ENCODE results near the gene CPA4. TPM values are rescaled to one million over a fixed set of nuclear protein-coding genes. Genes with fewer than 3 reads are reported as not detected.

Gene CPA4
- total and polyA plus RNA-seq, 2 experiments from 2014 or later = not detected

- TF ChIP-seq ZNF462 (CRISPR knock-in tag; IDR thresholded peaks at IDR 0.05) (no peak), CTCF (conservative IDR thresholded peaks at IDR 0.05; ENCODE audit: low read depth in 2 of 2) (no peak), EZH2phosphoT487 (IDR thresholded peaks at IDR 0.05; ENCODE audit: unreplicated experiment) (no peak), ZNF331 (CRISPR knock-in tag; IDR thresholded peaks at IDR 0.05; ENCODE audit: low read depth) (no peak)
Measured at GRCh38 chr7:130329681-130330080, 36.7 kb downstream of the CPA4 start (continued).

- Histone ChIP-seq H3K4me2 (no peak overlapping the region), H3K27me3 (ENCODE audit: insufficient read depth) (no peaks in the 10 kb centered on the region), H3K27ac (ENCODE audit: low read depth) (no peak overlapping the region), H3K4me3 (no peak overlapping the region), H4K20me1 (replicated peaks; ENCODE audit: insufficient read depth) (no peaks in the 10 kb centered on the region), H3K9me2 (ENCODE audit: insufficient read depth) (peaks cover 1% of the 10 kb centered on the region; the same call in 1 of the 2 replicates), H2AFZ (no peak overlapping the region), H3K36me3 (ENCODE audit: insufficient read depth) (no peaks in the 10 kb centered on the region), H3K4me1 (ENCODE audit: insufficient read depth) (no peaks in the 10 kb centered on the region; the same call in 1 of the 2 replicates), H3F3A (replicated peaks; ENCODE audit: low read depth) (no peaks in the 10 kb centered on the region), H3K79me2 (replicated peaks; ENCODE audit: insufficient read depth) (no peaks in the 10 kb centered on the region)
- DNase-seq (ENCODE audit: low spot score) (no peak), ATAC-seq (no peak)
- no peak overlapping the region for H3K4me3 Mint-ChIP-seq
- no peaks in the 10 kb centered on the region for H3K27me3 Mint-ChIP-seq (ENCODE audit: insufficient read depth, low read depth, poor library complexity)
- no peaks in the 10 kb centered on the region for H3K9me3 Mint-ChIP-seq
- H3K27ac Mint-ChIP-seq = no peak overlapping the region
- H3K4me1 Mint-ChIP-seq = peaks cover 2% of the 10 kb centered on the region; the same call in 2 of the 3 replicates
- no peaks in the 10 kb centered on the region for H3K36me3 Mint-ChIP-seq (ENCODE audit: low read depth)
- TF ChIP-seq JUNB (IDR thresholded peaks at IDR 0.05; ENCODE audit: unreplicated experiment) = no peak
- no peak for TF ChIP-seq EZH2phosphoT487 (IDR thresholded peaks at IDR 0.05; ENCODE audit: unreplicated experiment)
- no peak for TF ChIP-seq STAT1 (IDR thresholded peaks at IDR 0.05; ENCODE audit: unreplicated experiment)
- no peak for TF ChIP-seq ZNF462 (CRISPR knock-in tag; IDR thresholded peaks at IDR 0.05)
Measured at GRCh38 chr7:130332259-130333053, 39.5 kb downstream of the CPA4 start.

Data from GM23338 (cell line).